Measurements from ENCODE around the gene RNU11.
"Not testable (repeated sequence)": the region's sequence is repeated elsewhere in the genome, so short reads cannot be mapped to it uniquely, and the experiment has no call there.

The RNU11 gene

DNA sequence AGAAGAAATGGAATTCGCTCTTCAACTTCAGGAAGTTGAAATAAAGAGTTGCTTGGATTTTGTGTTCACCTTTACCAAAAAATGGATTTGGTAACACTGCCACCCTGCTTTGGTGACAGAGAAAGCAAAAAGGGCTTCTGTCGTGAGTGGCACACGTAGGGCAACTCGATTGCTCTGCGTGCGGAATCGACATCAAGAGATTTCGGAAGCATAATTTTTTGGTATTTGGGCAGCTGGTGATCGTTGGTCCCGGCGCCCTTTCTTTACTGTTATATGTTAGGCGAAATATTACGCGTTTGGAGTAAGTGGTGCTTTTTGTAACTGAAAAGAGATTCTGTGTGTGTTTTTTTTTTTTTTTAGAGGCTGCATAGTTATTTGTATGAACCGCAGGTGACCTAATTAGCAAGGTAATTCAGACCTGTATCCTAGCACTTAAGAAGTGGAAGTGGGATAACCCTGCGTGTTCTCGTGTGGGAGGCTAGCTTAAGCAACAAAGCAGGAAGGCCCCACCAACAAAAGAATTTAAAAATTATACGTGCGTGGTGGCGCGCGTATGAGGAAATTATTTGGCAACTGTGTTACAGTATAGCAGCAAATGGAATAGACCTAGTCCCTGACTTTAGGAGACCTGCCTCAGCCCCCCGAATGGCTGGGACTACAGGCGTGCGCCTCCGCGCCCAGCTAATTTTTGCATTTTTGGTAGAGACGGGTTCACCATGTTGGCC is at the start of gene RNU11:
TSS of gene RNU11 (plus strand) at position 127 of the 725 bp plus-strand sequence.
- peak; percentile 74 to 82 for DNase-seq (ENCODE audit: low read depth in 1 of 2, low spot score in 1 of 2)

DNA sequence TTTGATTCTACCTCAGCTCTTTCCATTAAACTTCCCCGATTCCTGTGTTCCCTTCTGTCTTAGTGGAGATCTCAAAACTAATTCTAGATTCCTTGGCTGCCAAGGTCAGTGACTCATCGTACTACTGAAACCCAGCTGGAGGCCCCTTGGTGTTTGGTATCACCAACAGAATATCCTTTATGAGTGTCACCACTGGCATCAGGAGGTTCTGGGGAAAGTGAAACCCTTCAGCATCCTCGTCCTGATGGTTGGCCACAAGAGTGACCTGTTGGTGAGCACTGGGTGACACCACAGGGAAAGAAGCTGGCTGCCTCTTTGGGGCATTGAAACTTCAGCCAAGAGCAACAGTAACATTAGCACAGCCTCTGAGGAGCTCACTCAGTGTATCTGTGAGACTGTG is 46.7 kb upstream of the RNU11 start:
- DNase-seq (ENCODE audit: low read depth in 1 of 2, low spot score in 1 of 2), result no peak

DNA sequence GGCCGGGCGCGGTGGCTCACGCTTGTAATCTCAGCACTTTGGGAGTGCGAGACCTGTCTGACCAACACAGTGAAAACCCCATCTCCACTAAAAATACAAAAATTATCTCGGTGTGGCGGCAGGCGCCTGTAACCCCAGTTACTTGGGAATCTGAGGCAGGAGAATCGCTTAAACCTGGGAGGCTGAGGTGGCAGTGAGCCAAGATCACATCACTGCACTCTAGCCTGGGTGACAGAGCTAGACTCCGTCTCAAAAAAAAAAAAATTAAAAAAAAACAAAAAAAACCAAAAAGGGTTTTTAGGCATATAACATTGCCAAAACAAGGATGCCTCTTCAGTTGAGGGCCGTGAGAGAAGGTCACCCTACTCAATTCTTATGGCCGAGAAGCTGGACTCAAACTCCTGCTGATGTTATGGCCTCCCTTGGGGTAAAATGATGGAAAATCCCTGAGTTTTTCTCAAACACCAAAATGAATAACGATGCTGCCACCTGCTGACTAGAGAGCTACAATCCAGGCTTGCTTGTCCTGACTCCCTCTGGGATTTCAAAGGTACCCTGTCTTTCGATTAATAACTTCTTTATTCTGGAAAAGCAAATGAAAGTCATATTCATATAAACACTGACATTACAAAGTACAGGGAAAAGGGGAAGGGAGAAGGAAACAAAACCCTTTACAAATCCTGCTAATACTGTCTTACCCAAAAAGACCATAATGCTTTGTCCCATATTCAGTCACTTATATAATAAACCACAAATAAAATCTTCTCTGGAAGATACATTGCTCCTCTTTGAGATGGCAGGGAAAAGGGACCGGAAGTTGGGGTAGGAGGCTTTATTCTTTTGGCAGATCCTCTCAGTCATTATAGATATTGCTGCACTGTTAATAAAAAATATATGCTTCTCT is 45.6 kb upstream of the RNU11 start:
- DNase-seq (ENCODE audit: low read depth in 1 of 2, low spot score in 1 of 2), result no peak

DNA sequence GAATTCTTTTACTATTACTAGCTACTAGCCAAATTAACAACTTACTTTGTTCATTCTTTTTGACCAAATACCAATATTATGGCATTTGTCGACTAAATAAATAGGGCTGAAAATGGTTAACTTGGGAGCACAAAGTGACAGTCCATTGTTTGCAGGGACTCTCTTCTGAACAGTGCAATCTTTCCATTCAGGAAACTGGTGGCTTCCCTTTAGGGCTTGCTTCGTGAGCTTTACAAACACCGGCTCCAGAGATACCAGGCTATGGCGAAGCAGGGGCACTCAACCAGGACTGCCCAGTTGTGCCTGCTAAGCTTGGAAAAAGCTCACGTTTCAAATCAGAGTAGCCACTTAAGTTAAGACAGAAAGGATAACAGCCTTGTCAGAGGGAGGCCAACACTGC is 44.0 kb upstream of the RNU11 start:
- DNase-seq (ENCODE audit: low read depth in 1 of 2, low spot score in 1 of 2), result no peak

DNA sequence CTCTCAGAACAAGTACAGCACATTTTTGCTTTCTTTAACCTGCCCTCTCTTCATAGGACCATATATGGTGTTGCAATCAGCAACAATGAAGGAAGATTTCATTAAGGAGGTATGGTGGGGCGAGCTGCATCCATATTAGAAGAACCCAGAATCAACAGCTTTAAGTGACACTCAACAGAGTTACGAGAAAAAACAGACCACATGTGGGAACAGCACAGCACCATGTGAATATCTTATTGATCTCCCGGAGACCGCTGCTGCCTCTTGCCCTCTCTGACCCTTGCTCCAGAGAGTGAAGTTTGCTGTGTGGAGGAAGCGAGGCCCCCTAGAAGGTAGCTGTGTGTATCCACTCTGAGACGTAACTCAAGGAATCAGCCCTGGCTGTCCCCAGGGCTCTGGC is 43.4 kb upstream of the RNU11 start:
- DNase-seq (ENCODE audit: low read depth in 1 of 2, low spot score in 1 of 2), result no peak

DNA sequence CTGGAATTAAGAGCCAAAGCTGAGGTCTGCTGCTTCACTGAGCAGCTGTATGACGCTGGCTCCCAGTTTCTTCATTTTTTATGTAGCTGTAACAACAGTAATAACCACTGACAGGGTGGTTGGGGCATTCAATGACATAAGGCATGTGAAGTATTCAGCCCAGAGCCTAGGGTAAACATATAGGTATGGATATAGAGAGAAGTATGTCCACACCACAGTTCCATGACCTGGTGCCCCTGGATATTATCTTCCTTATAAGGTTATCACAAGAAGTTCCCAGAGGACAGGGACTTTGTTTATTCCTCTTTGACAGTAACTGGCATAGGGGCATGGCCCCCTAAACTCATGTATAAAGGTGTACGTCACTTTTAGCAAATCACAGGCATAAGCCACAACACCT is 41.6 kb upstream of the RNU11 start:
- no peak for DNase-seq (ENCODE audit: low read depth in 1 of 2, low spot score in 1 of 2)

DNA sequence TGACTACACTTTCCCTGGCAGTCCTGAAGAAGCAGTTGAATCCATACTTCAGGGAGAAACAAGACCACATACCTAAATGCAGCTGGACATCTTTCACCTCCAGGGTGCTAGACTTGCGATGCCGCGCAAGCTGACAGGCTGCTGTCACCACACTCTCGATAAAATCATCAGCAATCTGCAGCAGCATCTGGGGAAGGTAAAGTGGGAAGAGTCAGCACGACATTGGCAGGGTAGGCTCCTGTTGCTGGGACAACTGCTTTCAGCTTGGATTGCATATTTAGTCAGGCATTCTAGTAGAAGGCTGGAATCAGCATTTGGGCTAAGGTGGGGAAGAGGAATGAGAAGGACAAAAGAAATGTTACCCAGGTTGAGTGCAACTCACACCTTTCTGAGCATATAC is 35.2 kb upstream of the RNU11 start:
- no peak for DNase-seq (ENCODE audit: low read depth in 1 of 2, low spot score in 1 of 2)

DNA sequence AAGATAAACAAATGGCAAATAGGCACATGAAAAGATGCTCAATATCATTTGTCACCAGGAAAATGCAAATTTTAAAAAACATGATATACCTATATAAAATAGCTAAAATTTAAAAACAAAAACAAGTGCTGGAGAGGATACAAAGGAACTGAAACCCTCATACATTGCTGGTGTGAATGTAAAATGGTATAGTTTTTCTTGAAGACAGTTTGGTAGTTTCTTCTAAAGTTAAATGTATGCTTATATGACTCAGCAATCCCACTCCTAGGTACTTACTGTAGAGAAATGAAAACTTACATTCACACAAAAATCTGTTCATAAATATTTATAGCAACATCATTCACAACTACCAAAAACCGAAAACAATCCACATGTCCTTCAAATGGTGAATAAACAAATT is 16.7 kb upstream of the RNU11 start:
- DNase-seq (ENCODE audit: low read depth in 1 of 2, low spot score in 1 of 2), result no peak

DNA sequence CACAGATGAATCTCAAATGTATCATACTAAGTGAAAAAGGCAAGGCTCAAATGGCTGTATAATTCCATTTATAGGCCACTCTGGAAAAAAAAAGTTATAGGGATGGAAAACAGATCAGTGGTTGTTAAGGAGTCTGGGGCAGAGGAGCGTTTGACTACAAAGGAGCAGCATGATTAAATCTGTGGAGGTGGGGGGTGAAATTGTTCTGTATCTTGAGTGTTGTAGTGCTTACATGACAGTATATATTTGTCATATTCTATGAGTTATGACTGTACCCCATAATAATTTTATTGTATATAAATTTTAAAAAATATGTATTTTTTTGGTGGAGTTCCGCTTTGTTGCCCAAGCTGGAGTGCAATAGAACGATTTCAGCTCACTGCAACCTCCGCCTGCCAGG is 15.8 kb upstream of the RNU11 start:
- no peak for DNase-seq (ENCODE audit: low read depth in 1 of 2, low spot score in 1 of 2)

DNA sequence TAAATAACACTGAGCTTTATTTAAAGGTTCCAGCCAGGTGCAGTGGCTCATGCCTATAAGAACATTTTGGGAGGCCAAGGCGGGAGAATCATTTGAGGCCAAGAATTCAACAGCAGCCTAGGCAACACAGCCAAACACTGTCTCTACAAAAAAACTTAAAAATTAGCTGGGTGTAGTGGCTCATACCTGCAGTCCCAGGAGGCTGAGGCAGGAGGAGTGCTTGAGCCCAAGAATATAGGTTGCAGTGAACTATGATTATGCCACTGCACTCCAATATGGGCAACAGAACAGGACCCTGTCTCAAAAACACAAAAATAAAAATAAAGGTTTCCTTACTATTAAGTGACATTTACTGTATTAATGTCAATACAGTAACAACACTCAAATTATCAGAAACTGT is 7.6 kb upstream of the RNU11 start:
- DNase-seq (ENCODE audit: low read depth in 1 of 2, low spot score in 1 of 2), result peak in 1 of 2 donors; percentile 4

DNA sequence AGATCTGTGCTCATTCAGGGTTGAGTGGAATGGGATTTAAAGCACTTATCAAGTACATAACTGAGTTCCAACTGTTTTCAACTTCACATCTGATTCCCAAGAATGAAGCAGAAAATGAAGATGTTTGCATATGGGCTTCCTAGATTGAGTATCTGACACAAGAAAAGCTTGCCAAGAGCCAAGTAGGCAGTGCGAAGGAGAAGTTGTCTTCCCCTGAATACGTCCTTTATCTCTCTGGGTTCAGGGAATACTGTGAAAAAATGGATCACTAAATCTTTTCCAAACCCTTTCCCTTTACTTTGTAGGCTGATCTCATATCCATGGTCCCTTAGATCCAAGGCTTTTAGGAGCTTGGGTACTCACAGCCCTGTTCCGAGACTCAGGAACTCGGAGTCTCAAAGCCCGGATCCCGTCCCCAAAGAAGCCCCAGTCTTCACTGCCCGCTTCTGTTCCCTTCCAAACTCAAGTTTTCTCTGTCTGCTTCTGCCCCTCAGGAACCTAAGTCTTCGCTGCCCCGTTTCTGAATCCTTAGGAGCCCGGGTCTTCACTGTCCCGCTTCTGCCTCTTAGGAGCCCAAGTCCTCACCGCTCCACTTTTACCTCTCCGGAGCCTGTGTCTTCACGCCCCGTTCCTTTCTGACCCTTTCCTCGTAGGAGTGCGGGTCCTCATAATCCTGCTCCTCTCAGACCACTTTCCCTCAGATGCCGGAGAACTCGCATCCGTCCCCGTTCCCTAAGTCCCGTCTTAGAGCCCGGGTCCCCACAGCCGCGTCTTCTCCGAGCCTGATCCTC is 6.1 kb upstream of the RNU11 start:
- peak in 1 of 2 donors; percentile 2 for DNase-seq (ENCODE audit: low read depth in 1 of 2, low spot score in 1 of 2)

DNA sequence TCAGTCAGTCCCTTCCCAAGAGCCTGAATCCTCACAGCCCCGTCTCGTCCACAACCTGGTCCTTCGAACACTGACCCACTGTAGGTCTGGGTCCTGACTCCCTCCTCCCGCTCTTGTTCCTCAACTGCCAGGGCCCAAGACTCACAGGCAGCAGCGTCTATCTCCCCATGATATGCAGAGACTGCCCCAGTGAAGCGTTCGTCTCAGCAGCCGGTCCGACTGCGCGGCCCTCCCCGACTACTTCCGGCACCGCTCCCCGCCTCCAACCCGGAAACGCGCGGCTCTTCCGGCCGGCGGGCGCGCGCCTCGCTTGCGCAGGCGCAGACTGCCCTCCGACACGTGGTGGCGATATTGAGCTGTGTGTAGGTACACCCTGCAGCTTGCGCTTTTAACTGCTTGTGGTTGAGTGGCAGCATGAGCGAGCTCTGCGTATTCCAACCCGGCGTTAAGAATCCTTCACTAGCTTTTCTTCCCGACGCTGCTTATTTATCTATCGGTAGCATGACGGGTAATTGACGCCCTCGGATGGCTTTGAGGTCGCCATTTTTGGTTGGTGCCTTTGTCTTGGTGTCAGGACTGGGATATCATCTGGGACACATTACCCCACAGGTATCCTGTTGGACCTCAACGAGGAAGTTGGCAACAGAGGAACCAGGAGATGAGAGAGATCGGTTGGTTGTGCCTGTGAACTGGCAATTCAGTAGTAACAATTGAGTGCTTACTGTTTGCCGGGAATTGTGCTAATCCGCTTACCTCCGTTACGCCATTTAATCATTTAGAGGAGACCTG is 5.4 kb upstream of the RNU11 start, which contains the start of gene TAF12:
TSS of gene TAF12 (minus strand) at position 221 of the 789 bp plus-strand sequence. CDS start 20,986 bp downstream, outside the sequence.
- DNase-seq (ENCODE audit: low read depth in 1 of 2, low spot score in 1 of 2), result peak; percentile 78 to 90

DNA sequence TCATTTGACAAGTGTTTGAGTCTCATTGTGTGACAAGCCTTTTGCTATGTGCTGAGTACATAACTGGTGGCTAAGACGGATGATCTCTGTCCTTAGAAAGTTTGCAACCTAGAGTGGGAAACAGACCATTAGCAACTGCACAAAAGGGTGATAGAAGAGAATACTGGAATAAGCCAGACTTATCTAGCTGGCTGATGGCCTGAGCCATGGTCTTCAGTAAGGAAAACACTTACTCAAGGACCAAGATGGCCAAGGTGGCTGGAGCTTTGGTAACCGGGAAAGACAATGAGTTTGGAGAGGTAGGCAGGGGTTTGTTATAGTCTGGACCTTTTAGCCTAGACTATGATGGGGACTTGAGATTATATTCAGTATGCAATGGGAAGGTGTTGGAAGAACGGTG is 3.9 kb upstream of the RNU11 start:
- DNase-seq (ENCODE audit: low read depth in 1 of 2, low spot score in 1 of 2), result no peak

DNA sequence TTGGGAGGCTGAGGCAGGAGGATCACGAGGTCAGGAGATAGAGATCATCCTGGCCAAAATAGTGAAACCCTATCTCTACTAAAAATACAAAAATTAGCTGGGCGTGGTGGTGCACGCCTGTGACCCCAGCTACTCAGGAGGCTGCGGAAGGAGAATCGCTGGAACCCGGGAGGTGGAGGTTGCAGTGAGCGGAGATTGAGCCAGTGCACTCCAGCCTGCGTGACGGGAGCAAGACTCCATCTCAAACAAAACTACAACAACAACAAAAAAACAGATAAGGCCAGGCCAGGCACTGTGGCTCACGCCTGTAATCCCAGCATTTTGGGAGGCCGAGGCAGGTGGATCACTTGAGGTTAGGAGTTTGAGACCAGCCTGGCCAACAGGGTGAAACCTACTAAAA is 3.0 kb upstream of the RNU11 start:
- not testable (repeated sequence) for DNase-seq (ENCODE audit: low read depth in 1 of 2, low spot score in 1 of 2)

DNA sequence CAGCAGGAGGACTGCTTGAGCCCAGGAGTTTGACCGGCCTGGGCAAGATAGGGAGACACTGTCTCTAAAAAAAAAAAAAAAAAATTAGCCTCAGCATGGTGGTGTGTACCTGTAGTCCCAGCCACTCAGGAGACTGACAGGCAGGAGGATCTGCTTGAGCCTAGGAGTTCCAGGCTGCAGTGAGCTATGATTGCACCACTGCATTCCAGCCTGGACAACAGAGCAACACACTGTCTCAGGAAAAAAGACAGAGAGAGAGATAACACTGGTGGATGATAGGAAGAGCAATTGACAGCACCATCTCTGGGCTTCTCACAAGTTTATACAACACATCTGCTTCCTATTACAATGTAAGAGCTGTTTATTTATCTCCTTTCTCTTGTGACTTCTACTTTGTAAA is 2.4 kb upstream of the RNU11 start:
- no peak for DNase-seq (ENCODE audit: low read depth in 1 of 2, low spot score in 1 of 2)

DNA sequence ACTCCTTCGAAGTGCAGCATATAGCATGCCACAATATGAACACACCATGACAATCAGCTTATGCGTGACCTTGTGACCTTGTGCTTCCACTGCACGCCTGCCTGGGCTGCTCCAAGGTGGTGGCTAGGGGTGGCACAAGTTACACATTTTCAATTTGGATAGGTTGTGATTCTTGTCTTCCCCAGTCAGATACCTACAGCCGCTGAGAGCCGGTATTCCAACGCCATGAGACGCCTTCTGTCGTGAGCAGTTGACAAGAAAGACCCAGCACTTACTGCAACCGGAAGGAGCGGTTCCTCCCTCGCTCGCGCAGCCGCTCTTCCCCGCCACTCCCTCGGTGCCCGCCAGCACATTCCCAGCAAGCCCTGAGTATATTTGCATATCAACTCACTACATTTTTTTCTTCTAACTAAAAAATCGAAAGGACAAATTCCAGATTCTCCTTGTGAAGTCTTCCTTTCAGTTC is 359 bp upstream of the RNU11 start:
- peak; percentile 71 to 83 for DNase-seq (ENCODE audit: low read depth in 1 of 2, low spot score in 1 of 2)

DNA sequence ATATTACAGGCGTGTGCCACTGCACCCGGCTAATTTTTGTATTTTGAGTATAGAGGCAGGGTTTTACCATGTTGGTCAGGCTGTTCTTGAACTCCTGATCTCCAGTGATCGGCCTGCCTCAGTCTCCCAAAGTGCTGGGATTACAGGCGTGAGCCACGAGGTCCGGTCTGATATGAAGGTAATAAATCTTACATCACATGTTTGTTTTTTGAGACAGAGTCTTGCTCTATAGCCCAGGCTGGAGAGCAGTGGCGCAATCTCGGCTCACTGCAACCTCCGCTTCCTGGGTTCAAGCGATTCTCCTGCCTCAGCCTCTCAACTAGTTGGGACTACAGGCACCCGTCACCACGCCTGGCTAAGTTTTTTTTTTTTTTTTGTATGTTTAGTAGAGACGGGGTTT is 4.7 kb downstream of the RNU11 start:
- DNase-seq (ENCODE audit: low read depth in 1 of 2, low spot score in 1 of 2), result not testable (repeated sequence)

DNA sequence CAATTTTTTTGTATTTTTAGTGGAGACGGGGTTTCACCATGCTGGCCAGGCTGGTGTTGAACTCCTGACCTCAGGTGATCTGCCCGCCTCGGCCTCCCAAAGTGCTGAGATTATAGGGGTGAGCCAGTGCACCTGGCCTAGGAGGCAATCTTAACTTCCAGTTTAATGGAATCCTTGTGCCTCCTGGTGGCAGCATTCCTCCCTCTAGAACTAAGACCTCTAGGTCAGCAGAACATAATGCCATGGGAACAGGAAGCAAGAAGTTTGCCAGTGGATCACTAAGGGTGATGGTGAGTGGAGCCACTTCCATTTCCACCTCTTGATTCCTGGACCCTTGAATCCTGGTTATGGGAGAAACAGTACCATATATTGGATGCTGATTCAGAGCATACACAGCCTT is 5.5 kb downstream of the RNU11 start:
- not testable (repeated sequence) for DNase-seq (ENCODE audit: low read depth in 1 of 2, low spot score in 1 of 2)

DNA sequence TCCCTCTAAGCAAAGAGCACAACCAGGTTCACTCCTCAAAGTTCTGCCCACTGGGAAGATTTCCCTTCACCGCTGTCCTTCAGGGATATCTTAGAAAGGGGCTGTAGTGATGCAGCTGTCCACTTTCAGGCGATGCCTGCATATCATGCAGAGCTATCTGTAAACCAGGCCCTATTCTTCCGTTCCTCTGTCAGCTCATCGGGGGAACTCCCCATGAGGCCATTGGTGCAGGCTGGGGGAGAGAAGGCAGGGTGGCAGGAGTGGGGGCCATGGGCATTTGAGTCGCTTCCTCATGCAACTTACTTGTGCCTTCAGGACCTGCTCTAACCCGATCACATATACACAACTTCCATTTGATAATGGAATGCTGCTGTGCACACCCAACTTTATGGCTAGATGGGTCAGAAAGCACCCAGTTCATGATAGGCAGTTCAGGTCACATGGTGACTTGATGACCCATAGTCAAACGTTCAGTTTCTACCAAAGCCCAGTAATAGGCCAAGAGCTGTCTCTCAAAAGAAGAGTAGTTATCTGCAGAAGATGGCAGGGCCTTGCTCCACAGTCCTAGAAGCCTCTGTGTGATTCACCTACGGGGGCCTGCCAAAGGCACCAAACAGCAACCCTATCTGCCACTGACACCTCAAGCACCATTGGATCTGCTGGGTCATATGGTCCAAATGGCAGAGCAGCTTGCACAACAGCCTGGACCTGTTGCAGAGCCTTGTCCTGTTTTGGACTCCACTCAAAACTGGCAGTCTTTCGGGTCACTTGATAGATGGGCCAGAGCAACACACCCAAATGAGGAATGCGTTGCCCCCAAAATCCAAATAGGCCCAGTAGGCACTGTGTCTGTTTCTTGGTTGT is 7.3 kb downstream of the RNU11 start:
- not testable (repeated sequence) for DNase-seq (ENCODE audit: low read depth in 1 of 2, low spot score in 1 of 2)

DNA sequence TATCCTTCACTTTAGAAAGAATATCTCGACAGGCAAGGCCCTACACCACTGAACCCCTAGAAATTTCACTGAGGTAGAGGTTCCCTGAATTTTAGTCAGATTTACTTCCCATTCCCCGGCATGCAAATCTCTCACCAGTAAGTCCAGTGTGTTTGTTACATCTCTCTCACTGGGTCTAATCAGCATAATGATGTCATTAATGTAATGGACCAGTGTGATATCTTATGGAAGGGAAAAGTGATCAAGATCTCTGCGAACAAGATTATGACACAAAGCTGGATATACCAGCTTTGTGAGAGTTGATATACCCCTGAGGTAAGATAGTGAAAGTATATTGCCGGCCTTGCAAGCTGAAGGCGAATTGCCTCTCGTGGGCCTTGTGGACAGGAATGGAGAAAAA is 7.9 kb downstream of the RNU11 start:
- no peak for DNase-seq (ENCODE audit: low read depth in 1 of 2, low spot score in 1 of 2)

All from activated T-helper 1 cell treated with anti-CD3 and anti-CD28 coated beads, Interleukin-2, amount 50 U/mL, for 16 hours (primary cell).